ENCODE results near the gene SORD. TPM values are rescaled to one million over a fixed set of nuclear protein-coding genes. Genes with fewer than 3 reads are reported as not detected.
"Not testable (repeated sequence)": the region's sequence is repeated elsewhere in the genome, so short reads cannot be mapped to it uniquely, and the experiment has no call there.

SORD gene
- total RNA-seq, 2 experiments from 2014 or later, result 7.6 to 10.2 TPM

GRCh38 chr15:45034087-45034486, 11.1 kb downstream of the SORD start:
- H3K9me3 Mint-ChIP-seq; H3K36me3 Mint-ChIP-seq; POLR2A ChIA-PET; H3K4me3 Mint-ChIP-seq; H3K27me3 Mint-ChIP-seq; ATAC-seq (ENCODE audit: low read depth); DNase-seq; H3K27ac Mint-ChIP-seq: not testable (repeated sequence)
- peaks cover 17% of the 10 kb centered on the region for H3K4me1 Mint-ChIP-seq

GRCh38 chr15:45034600-45035375, 11.8 kb downstream of the SORD start:
- not testable (repeated sequence) for DNase-seq; H3K4me3 Mint-ChIP-seq; H3K27me3 Mint-ChIP-seq; H3K9me3 Mint-ChIP-seq; ATAC-seq (ENCODE audit: low read depth); H3K27ac Mint-ChIP-seq; H3K36me3 Mint-ChIP-seq
- POLR2A ChIA-PET, result interaction anchor here (0.6 kb wide), 1 partner anchor 60 kb away, joined by 3 read pairs; no protein-coding TSS in a partner anchor
- H3K4me1 Mint-ChIP-seq, result peaks cover 17% of the 10 kb centered on the region

GRCh38 chr15:45036812-45037781, 14.1 kb downstream of the SORD start:
- POLR2A ChIA-PET, result not testable (repeated sequence)
- H3K4me1 Mint-ChIP-seq, result peaks cover 17% of the 10 kb centered on the region
- ATAC-seq (ENCODE audit: low read depth), result peak; percentile 77

GRCh38 chr15:45037936-45038335, 14.9 kb downstream of the SORD start:
- Mint-ChIP-seq H3K36me3 (no peaks in the 10 kb centered on the region), H3K9me3 (no peaks in the 10 kb centered on the region), H3K27ac (no peak overlapping the region), H3K4me1 (peaks cover 17% of the 10 kb centered on the region), H3K27me3 (no peaks in the 10 kb centered on the region), H3K4me3 (no peak overlapping the region)
- ATAC-seq (ENCODE audit: low read depth), result no peak
- POLR2A ChIA-PET, result no interaction called here
- no peak for DNase-seq

More at GRCh38 chr15:45036812-45037781, 14.1 kb downstream of the SORD start:
- peak; percentile 78 for DNase-seq
- H3K27ac Mint-ChIP-seq, result peak overlapping the region; percentile 18
- H3K36me3 Mint-ChIP-seq, H3K9me3 Mint-ChIP-seq, H3K27me3 Mint-ChIP-seq: not testable (repeated sequence)
- peak overlapping the region; percentile 58 for H3K4me3 Mint-ChIP-seq

- peaks cover 17% of the 10 kb centered on the region for H3K4me1 Mint-ChIP-seq
- ATAC-seq (ENCODE audit: low read depth); H3K36me3 Mint-ChIP-seq; H3K27me3 Mint-ChIP-seq; H3K4me3 Mint-ChIP-seq; H3K9me3 Mint-ChIP-seq; DNase-seq; POLR2A ChIA-PET; H3K27ac Mint-ChIP-seq: not testable (repeated sequence)
Observed at GRCh38 chr15:45040396-45040795, 17.4 kb downstream of the SORD start.

GRCh38 chr15:45041538-45041937, 18.5 kb downstream of the SORD start:
- POLR2A ChIA-PET; H3K27ac Mint-ChIP-seq; H3K36me3 Mint-ChIP-seq; H3K27me3 Mint-ChIP-seq; H3K4me1 Mint-ChIP-seq; H3K9me3 Mint-ChIP-seq; ATAC-seq (ENCODE audit: low read depth); DNase-seq; H3K4me3 Mint-ChIP-seq: not testable (repeated sequence)

- ATAC-seq (ENCODE audit: low read depth); H3K27ac Mint-ChIP-seq; H3K4me1 Mint-ChIP-seq; POLR2A ChIA-PET; H3K4me3 Mint-ChIP-seq; H3K9me3 Mint-ChIP-seq; DNase-seq; H3K27me3 Mint-ChIP-seq; H3K36me3 Mint-ChIP-seq: not testable (repeated sequence)
Observed at GRCh38 chr15:45042859-45043258, 19.9 kb downstream of the SORD start.

- DNase-seq, H3K27me3 Mint-ChIP-seq, H3K4me3 Mint-ChIP-seq: not testable (repeated sequence)
Observed at GRCh38 chr15:45044270-45044669, 21.3 kb downstream of the SORD start.

GRCh38 chr15:45048449-45048793, 25.4 kb downstream of the SORD start:
- H3K4me1 Mint-ChIP-seq; POLR2A ChIA-PET; ATAC-seq (ENCODE audit: low read depth); H3K27me3 Mint-ChIP-seq; DNase-seq; H3K4me3 Mint-ChIP-seq; H3K27ac Mint-ChIP-seq: not testable (repeated sequence)
- Mint-ChIP-seq H3K9me3 (peaks cover 11% of the 10 kb centered on the region), H3K36me3 (peaks cover 32% of the 10 kb centered on the region)

More at GRCh38 chr15:45044270-45044669, 21.3 kb downstream of the SORD start:
- ATAC-seq (ENCODE audit: low read depth); POLR2A ChIA-PET; H3K27ac Mint-ChIP-seq; H3K9me3 Mint-ChIP-seq; H3K4me1 Mint-ChIP-seq: not testable (repeated sequence)
- peaks cover 17% of the 10 kb centered on the region for H3K36me3 Mint-ChIP-seq

GRCh38 chr15:45048794-45049631, 26.0 kb downstream of the SORD start:
- Mint-ChIP-seq H3K27ac (no peak overlapping the region), H3K36me3 (peaks cover 32% of the 10 kb centered on the region)
- POLR2A ChIA-PET, result no interaction called here

GRCh38 chr15:45050587-45050986, 27.6 kb downstream of the SORD start:
- Mint-ChIP-seq H3K27ac (no peak overlapping the region), H3K27me3 (no peaks in the 10 kb centered on the region), H3K4me1 (no peaks in the 10 kb centered on the region), H3K36me3 (peaks cover 30% of the 10 kb centered on the region), H3K9me3 (peaks cover 11% of the 10 kb centered on the region), H3K4me3 (no peak overlapping the region)
- POLR2A ChIA-PET, result no interaction called here
- ATAC-seq (ENCODE audit: low read depth) (no peak), DNase-seq (no peak)

More at GRCh38 chr15:45048794-45049631, 26.0 kb downstream of the SORD start:
- Mint-ChIP-seq H3K4me3 (no peak overlapping the region), H3K9me3 (peaks cover 11% of the 10 kb centered on the region), H3K4me1 (no peaks in the 10 kb centered on the region), H3K27me3 (no peaks in the 10 kb centered on the region)
- DNase-seq, result no peak
- no peak for ATAC-seq (ENCODE audit: low read depth)

- ATAC-seq (ENCODE audit: low read depth); H3K27ac Mint-ChIP-seq; DNase-seq; H3K27me3 Mint-ChIP-seq; POLR2A ChIA-PET; H3K4me1 Mint-ChIP-seq; H3K4me3 Mint-ChIP-seq: not testable (repeated sequence)
- peaks cover 12% of the 10 kb centered on the region for H3K9me3 Mint-ChIP-seq
- H3K36me3 Mint-ChIP-seq, result peaks cover 29% of the 10 kb centered on the region
Observed at GRCh38 chr15:45052676-45053075, 29.7 kb downstream of the SORD start.

Measured in activated naive CD8-positive, alpha-beta T cell treated with anti-CD3 and anti-CD28 coated beads, Interleukin-2, amount 10 ng/mL, durations not matched to agents 7 days and 5 days (primary cell).